Esophagus squamous epithelium (tissue), 5 donors: ENCODE data around the gene HES4. TPM values are rescaled to one million over a fixed set of nuclear protein-coding genes. Genes with fewer than 3 reads are reported as not detected.

ENCODE experiments used
- DNase-seq: peaks from one replicate; lab custom pipeline; 2025; lab: John Stamatoyannopoulos, UW
- H3K27ac ChIP-seq, 4 donors: fragments of 200-600 bp; sonication (generic); one replicate each; pipeline ENCODE4 v1.5.1; 2016 to 2019; ENCODE audit warnings: mild to moderate bottlenecking in 1 of 4
- H3K27me3 ChIP-seq, 4 donors: fragments of 200-600 bp; sonication (generic); 1 replicate in 3 of 4; 2 replicates in 1 of 4; pipeline versions ENCODE4 v1.5.1 to v1.6.0; 2017 to 2021; ENCODE audit warnings: antibody characterized with exemption in 1 of 4
- H3K36me3 ChIP-seq, 3 donors: fragments of 200-600 bp; sonication (generic); one replicate each; pipeline ENCODE4 v1.5.1; 2016 to 2019
- H3K4me1 ChIP-seq, 3 donors: fragments of 200-600 bp; sonication (generic); one replicate each; pipeline ENCODE4 v1.5.1; 2017 to 2019
- H3K4me3 ChIP-seq, 4 donors: fragments of 200-600 bp; sonication (generic); 1 replicate in 3 of 4; 2 replicates in 1 of 4; pipeline ENCODE4 v1.5.1; 2016 to 2019; ENCODE audit warnings: mild to moderate bottlenecking in 2 of 4, moderate library complexity in 1 of 4
- H3K9me3 ChIP-seq, 3 donors: fragments of 200-600 bp; sonication (generic); one replicate each; pipeline ENCODE4 v1.5.1; 2016 to 2019
- POLR2A ChIP-seq, 4 donors: fragments of 450-650 bp; IDR thresholded peaks; one replicate each; pipeline ENCODE4 v1.6.1; 2017; ENCODE audit warnings: antibody characterized with exemption in 4 of 4, mild to moderate bottlenecking in 4 of 4, moderate library complexity in 3 of 4
- WGBS, 2 donors: methylation state at CpG; one replicate each; pipeline ENCODE4 v1.1.5; 2018; 5-methylcytosine and 5-hydroxymethylcytosine counted together
- intact Hi-C: fragments of 100-400 bp; cut with DNase I; formaldehyde crosslinking; loops from one replicate; pipeline ENCODE4 v1.15.0; 2022
- total RNA-seq, 4 donors: library from RNA; depleted of rRNA; stranded (reverse); fragments of >200 nt; gene quantifications; one replicate each; pipeline ENCODE4 v1.1.0, GENCODE V29; 2016
- TF ChIP-seq, protein P1 (sequence below), 6 experiments: fragments of 450-650 bp in 4 of 6; fragments of 200-600 bp in 2 of 6; sonication (generic) in 2 of 6; IDR thresholded peaks; one replicate each; pipeline ENCODE4 v1.5.1; 2016 to 2019; ENCODE audit warnings: antibody characterized with exemption in 6 of 6, mild to moderate bottlenecking in 4 of 6, moderate library complexity in 4 of 6
- donor health status: DM: yes; HTN: yes; CAD: no.

HES4 gene
- total RNA-seq, 4 donors from 2014 or later, result 15.1 to 16.2 (median 15.3) TPM

DNA sequence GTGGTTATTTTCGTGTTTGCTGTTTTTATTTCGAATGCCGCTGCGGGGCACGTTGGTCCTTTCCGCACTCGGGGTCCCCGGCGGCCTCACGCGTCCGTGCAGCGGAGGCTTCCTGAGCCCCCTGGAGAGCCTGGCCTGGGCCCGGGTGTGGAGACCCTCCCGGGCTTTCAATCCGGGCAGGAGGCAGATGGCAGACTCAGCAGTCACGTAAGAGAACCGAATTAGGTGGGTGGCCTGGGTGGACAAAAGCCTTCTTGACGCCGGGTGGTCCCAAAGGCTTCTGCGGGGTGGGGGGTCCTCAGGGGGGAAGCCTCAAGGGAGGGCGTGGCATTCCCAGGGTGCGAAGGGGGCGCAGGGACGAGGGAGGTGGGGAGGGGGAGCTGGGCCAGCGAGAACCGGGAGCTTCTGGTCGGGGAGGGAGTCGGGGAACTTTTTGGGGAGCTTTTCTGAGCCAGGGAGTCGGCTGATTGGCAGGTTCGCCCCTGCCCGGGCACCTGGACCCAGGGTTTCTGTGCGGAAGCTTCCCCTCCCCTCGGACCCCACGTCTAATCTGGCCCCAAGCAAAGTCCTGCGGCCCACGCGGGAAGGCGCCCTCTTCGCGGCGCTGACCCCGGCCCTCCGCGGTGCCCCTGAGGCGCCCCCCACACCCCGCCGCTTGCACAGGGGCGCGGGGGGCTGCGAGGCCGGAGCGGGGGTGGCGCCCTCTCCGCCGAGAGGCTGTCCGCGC is 1.3 kb upstream of the HES4 start:
- 0% methylated on average over 10 to 11 of the region's 58 CpGs for WGBS, 2 donors

DNA sequence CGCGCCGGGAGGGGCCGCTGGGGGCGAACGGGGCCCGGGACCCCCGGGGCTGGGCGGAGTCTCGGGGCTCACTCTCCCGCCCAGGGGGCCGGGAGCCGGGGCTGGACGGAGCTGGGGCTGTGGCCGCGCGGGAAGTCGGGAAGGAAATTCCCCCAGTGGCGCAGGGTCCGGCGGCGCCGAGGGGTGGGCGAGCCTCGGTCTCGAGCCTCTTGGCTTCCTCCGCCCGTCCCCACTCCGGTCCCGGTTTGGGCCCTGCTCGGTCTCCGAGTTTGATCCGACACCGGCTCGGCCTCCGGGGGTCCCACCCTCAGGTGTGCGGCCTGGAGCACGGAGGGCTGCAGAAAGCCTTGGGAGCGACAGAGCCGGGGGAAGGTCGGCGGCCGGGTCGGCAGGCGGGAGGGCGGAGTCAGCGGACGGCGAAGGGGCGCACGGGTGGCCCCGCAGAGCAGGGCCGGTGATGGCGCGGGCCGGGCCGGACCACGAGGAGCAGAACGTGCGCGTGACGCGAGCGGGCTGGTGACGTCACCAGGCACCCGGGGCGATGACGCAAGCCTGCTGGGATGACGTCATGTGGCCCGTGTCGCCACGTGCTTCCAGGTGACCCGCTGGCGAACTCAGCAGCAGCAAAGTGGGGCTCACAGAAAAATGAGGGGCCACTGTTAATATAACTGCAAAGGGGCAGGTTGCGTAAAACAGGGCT is 610 bp upstream of the HES4 start:
- no peaks in the 10 kb centered on the region for H3K36me3 ChIP-seq
- intact Hi-C loops, result no loop called here
- no peak for DNase-seq
- peak overlapping the region; percentile 59 to 78 (median 68) for H3K4me3 ChIP-seq
- no peaks in the 10 kb centered on the region for H3K9me3 ChIP-seq
- H3K27ac ChIP-seq, result peak overlapping the region; percentile 91 to 97 (median 94)
- TF ChIP-seq POLR2A (IDR thresholded peaks at IDR 0.05), result peak in 1 of 4 donors; percentile 70
- TF ChIP-seq, protein P1, sequence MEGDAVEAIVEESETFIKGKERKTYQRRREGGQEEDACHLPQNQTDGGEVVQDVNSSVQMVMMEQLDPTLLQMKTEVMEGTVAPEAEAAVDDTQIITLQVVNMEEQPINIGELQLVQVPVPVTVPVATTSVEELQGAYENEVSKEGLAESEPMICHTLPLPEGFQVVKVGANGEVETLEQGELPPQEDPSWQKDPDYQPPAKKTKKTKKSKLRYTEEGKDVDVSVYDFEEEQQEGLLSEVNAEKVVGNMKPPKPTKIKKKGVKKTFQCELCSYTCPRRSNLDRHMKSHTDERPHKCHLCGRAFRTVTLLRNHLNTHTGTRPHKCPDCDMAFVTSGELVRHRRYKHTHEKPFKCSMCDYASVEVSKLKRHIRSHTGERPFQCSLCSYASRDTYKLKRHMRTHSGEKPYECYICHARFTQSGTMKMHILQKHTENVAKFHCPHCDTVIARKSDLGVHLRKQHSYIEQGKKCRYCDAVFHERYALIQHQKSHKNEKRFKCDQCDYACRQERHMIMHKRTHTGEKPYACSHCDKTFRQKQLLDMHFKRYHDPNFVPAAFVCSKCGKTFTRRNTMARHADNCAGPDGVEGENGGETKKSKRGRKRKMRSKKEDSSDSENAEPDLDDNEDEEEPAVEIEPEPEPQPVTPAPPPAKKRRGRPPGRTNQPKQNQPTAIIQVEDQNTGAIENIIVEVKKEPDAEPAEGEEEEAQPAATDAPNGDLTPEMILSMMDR (IDR thresholded peaks at IDR 0.05), result peak in 2 of 6 experiments; percentile 4 to 25
- peaks cover 0 to 96% (median 3%) of the 10 kb centered on the region in 4 donors for H3K27me3 ChIP-seq
- WGBS, 2 donors, result 2 to 22% methylated on average over 1 to 23 of the region's 75 CpGs
- peaks cover 22 to 69% (median 38%) of the 10 kb centered on the region in 3 donors for H3K4me1 ChIP-seq

More for the DNA sequence above, 1.3 kb upstream of the HES4 start:
- intact Hi-C loops, result no loop called here
- Histone ChIP-seq H3K4me3 (peak overlapping the region; percentile 59 to 78 (median 68)), H3K9me3 (no peaks in the 10 kb centered on the region), H3K27ac (peak overlapping the region; percentile 91 to 97 (median 94)), H3K4me1 (peaks cover 28 to 71% (median 38%) of the 10 kb centered on the region in 3 donors), H3K27me3 (peaks cover 0 to 96% (median 3%) of the 10 kb centered on the region in 4 donors), H3K36me3 (no peaks in the 10 kb centered on the region)
- TF ChIP-seq POLR2A (IDR thresholded peaks at IDR 0.05), result no peak
- TF ChIP-seq, protein P1 (IDR thresholded peaks at IDR 0.05), result no peak
- no peak for DNase-seq

DNA sequence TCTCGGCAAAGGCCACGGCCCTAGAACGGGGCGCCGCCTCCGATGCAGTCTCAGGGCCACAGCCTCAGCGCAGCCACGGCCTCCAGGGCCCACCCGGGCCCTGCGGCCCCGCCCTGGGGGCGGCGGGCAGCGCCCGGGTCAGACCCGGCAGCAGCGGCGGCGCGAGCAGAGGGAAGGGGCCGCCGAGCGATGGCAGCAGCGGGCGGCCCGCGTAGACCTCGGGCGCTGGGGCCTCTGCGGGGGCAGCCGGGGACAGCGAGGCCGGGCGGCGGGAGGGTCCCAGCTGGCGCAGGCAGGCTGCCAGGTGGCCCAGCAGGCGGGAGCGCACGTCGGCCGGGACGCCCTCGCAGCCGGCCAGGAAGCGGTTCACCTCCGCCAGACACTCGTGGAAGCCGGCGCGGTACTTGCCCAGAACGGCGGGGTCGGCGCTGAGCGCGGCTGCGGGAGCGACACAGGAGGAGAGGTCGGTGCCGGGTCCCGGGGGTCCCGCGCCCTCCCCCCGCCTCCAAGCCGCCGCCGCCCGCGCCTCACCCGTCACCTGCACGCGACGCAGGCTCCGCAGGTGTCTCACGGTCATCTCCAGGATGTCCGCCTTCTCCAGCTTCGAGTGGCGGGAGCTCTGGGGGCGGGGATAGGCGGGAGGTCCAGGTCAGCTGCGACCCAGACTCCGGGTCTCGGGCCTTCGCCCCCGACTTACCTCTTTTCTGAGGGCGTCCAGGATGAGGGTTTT is 737 bp downstream of the HES4 start:
- WGBS, 2 donors, result 0% methylated on average over 7 of the region's 86 CpGs; no CpG with 5 or more reads in 1 of the 2 donors
- Histone ChIP-seq H3K4me1 (peaks cover 14 to 55% (median 38%) of the 10 kb centered on the region in 3 donors), H3K27ac (peak overlapping the region; percentile 91 to 97 (median 94)), H3K36me3 (no peaks in the 10 kb centered on the region), H3K4me3 (peak overlapping the region; percentile 59 to 78 (median 68)), H3K9me3 (no peaks in the 10 kb centered on the region), H3K27me3 (peaks cover 0 to 96% (median 3%) of the 10 kb centered on the region in 4 donors)
- no peak for DNase-seq
- peak in 1 of 4 donors; percentile 1 for TF ChIP-seq POLR2A (IDR thresholded peaks at IDR 0.05)
- TF ChIP-seq, protein P1 (IDR thresholded peaks at IDR 0.05), result peak in 1 of 6 experiments; percentile 6
- intact Hi-C loops, result no loop called here

DNA sequence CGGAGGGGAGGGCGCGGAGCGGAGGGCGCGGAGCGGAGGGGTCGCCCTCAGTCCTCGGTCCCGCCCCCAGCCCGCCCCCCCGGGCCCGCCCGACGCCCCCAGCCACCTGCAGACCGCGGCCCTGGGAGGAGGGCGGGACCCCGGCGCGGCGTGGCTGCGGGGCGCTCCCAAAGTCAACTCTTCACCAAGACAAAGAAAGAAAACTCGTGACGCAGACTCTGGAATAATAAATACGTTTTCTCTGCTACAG is 1.2 kb downstream of the HES4 start:
- Histone ChIP-seq H3K9me3 (no peaks in the 10 kb centered on the region), H3K27ac (peak overlapping the region in 3 of 4 donors; percentile 91 to 97 (median 94)), H3K36me3 (no peaks in the 10 kb centered on the region), H3K4me3 (peak overlapping the region; percentile 59 to 78 (median 68)), H3K27me3 (peaks cover 0 to 91% (median 3%) of the 10 kb centered on the region in 4 donors), H3K4me1 (peaks cover 14 to 55% (median 38%) of the 10 kb centered on the region in 3 donors)
- DNase-seq, result no peak
- intact Hi-C loops, result no loop called here
- TF ChIP-seq, protein P1 (IDR thresholded peaks at IDR 0.05), result no peak
- TF ChIP-seq POLR2A (IDR thresholded peaks at IDR 0.05), result no peak
- WGBS, 2 donors, result no CpG with 5 or more reads among the region's 27 CpGs
